Activated CD4-positive, alpha-beta T cell treated with anti-CD3 and anti-CD28 coated beads for 1 hour (primary cell): ENCODE measurements around the gene HDLBP.

ENCODE experiments used
- DNase-seq: peaks from one replicate; pipeline ENCODE4 v3.0.0-alpha.2; 2020

HDLBP gene

GRCh38 chr2:241273210-241274020 is 42.1 kb downstream of the HDLBP start:
- no peak for DNase-seq

GRCh38 chr2:241272303-241273209 is 42.9 kb downstream of the HDLBP start:
- DNase-seq = peak; percentile 15

DNA sequence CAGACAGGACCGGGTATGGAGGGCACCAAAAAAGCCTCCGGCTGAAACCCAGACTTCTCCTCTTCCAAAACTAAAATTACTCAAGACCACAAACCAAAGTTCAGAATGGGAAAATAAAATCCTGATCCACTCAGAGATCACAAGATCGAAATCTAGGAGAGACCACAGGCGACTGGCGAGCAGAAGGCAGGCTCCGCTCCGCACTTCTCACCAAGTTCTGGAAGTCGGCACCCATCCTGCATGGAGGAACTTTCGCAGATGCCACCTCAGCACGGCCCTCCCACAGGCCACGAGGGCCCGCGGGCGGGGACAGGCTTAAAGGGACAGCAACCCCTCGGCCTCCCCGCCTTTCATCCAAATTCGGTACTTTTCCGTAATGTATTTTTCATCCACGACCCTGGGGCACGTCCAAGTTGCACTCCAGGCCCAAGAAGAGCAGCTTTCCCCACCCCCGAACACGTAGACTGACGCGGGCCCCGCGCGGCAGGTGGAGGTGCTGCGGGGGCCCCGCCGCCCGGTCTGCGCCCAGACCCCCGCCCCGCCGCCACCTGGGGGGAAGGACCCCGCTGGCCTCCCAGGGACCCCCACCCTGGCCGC is 43.7 kb downstream of the HDLBP start:
- DNase-seq = peak; percentile 35

- DNase-seq = no peak
These were observed 44.9 kb downstream of the HDLBP start for GRCh38 chr2:241270531-241270930.

DNA sequence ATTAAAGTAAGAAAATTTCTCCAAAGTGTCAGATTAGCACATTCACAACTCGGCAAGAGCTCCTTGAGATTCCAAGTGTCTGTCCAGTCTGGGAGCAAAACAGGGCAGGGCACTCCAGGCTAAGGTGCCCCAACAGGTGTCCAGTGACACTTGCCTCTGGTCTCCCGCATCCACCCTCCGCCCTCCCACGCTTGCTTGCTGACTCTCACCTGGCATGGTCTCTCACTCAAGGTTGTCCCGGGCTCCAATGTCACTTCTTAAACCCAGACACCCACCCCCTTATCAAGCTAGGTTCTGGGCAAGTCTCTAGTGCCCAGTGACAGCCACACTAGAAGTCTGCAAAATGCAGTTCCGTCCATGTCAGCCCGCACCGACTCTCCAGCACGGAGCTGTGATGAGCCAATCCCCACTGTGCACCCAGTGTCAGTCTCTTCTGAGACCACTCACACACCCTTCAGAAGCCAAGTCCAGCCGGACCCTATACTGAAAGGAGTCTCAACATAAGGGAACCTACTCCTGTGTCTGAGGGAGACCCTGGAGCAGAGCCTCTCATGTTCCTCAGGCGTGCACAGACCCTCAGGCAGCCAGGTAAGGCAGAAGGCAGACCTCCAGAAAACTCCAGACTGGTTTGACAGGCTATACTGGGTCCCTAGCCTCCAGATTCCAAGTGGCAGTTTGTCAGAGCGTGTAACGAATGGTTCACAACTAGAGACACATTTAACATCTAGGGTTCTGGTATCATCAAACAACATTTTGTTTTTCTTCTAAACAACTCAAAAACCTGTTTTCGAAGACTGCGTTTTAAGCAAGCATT is 45.6 kb downstream of the HDLBP start:
- no peak for DNase-seq

GRCh38 chr2:241268716-241269445 is 46.6 kb downstream of the HDLBP start:
- DNase-seq = no peak

DNA sequence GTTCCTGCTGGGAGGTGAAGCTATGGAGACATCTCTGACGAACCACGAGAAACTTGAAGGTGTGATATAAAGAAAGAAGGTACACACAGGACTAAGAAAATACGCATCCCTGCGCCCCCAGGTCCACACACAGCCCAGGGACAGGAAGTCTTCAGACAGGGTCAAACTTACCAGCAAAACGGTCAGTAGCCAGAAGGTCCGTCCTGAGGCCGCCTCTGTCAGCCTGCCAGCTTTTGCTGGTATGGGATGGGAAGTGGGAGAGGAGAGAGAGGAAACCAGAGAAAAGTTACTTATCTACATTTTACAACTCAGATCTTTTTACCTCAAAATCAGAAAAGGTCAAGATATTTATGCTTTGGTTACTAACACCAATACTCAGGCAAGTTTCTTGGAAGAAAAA is 47.2 kb downstream of the HDLBP start:
- DNase-seq = no peak

GRCh38 chr2:241267249-241268067 is 48.0 kb downstream of the HDLBP start:
- no peak for DNase-seq

DNA sequence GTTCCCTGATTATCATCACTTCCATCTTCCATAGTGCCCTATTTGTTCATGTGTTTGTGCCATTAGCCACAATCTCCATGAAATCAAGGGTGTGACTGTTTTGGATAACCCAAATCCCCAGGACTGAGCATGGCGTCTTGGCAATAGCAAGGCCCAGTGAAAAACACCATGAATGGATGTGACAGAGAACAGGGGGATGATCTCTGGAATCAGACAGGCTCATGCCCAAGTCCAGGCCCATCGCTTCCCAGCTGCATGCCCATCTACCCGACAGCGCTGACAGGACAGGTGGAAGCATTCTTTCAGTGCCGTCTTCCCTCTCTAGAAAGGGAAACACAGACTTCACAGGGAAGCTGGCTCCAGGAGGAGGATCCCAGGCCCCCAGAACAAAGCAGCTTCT is 50.0 kb downstream of the HDLBP start:
- DNase-seq = no peak

GRCh38 chr2:241263061-241263460 is 52.4 kb downstream of the HDLBP start:
- DNase-seq = no peak

- DNase-seq = no peak
These were observed 53.8 kb downstream of the HDLBP start for GRCh38 chr2:241261628-241262027.

GRCh38 chr2:241260911-241261310 is 54.6 kb downstream of the HDLBP start:
- no peak for DNase-seq

DNA sequence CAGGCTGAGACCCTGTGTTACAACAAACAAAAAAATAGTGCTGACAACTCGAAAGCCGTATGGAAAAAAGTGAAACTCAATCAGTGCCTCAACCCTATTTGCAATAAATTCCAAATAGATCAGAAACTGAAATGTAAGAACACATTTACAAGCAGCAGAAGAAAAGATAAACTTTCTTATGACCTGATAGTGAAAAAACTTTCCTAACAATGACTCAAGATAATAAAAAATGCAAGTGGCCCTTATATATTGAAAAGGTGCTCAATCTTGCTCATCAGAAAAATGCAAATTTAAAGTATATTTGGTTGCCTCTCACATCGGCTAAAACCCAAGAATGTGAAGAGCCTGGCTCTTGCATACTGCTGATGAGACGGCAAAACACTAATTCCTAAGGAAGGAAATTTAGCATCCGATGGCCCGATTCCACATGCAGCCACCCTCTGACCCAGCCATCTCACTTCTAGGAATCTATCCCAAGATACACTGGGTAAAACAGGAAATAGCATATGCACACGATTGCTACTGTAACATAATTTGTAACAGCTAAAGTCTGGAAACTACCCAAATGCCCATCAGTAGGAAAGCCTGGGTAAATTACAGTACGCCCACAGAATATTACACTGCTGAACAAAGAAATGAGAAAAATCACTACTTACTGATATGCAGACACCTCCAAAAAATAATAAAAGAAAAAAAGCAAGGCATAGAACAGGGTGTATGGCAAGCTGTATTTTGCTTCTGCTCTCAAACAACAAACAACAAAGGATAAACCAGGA is 56.8 kb downstream of the HDLBP start:
- DNase-seq = no peak

GRCh38 chr2:241257419-241258032 is 57.9 kb downstream of the HDLBP start:
- DNase-seq = no peak

DNA sequence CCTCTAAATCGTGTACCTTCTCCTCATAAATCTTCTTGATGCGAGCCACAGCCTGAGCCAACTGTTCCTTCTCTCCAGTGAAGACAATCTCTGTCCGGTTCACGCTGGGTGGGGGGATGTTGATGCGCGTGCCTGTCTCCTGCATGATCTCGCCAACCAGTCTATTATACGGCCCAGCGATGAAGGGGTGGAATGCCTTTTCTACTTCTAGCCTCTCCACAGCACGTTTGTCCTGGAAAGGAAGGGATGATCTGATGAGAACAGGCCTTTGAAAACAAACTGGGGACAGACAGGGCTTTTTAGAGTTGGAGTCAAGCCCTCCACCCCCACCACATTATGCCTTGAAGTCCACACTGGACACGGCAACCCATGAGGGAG is 59.3 kb downstream of the HDLBP start:
- no peak for DNase-seq

- DNase-seq = no peak
These were observed 59.8 kb downstream of the HDLBP start for GRCh38 chr2:241255542-241256167.

DNA sequence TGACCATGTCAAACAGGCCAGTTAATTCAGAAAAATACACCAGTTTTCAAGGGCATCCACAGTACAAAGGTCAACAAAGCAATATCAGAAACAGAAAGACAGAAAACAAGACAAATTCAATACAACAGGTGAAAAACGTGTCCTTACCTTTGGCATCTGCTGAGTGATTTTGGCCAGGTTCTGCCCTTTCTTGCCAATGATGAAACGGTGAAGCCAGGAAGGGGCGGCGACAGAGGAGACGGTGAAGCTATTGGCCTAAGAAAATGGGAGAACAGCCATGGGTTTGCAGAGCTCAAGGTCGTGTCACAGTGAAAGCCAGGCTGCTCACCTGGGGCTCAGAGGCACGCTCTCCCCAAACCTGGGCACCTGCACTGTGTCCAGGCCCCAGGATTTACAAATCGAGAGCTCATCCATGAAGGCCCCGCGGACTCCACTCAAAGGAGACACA is 60.5 kb downstream of the HDLBP start:
- no peak for DNase-seq

DNA sequence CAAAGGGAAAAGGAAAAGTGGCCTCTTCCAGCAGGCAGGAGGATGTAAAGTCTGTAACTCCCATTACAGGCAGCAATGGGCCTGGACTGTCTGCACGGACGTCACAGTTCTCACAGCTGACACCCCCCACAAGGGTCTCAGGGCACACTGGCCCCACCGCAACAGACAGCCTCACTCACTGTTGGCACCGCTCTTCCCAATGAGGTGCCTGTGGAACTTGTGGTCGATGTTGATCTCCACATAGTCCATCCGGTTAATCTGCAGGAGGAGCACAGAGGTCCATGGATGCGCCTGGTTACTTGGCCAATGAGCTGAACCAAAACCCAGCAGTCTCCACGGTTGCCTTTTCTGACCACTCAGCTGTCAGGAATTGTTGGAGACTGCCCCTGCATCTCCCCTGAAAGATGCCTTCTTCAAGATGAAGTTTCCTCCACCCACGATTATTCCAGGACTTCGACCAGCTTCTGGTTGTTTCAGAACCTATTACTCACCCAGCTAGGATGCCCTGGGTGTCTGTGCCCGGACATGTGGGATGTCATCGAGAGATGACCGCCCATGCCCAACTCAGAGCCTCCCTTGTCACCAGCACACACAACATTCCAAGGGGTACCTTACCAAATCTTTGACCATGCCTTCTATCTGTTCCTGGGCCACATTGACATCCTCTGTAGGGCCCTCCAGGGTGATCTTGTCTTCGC is 62.5 kb downstream of the HDLBP start:
- no peak for DNase-seq

DNA sequence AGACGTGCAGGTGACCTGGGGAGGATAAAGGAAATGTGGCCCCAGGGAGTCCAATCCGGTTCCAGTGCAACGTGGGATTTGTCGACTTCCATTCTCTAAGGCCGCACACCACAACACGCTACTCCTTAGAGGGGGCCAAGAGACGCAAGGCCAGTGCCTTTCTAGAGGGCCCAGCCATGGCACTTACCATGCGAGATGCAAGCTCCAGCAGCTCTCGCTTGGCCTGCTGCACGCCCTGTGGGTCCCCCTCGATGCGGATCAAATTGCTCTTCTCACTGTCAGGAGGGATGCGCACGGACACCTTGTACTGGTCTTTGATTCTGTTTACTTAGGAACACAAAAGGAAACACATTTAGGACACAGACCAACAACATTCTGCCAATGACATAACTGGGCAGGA is 65.8 kb downstream of the HDLBP start:
- no peak for DNase-seq
